HCT116 (cell line): ENCODE results near the gene HOXB7.

Experiments
- CEBPB ChIP-seq: IDR thresholded peaks from 2 replicates; pipeline ENCODE4 v1.6.1; 2012; ENCODE audit warnings: low read depth
- CTCF ChIP-seq, 3 experiments: fragments of 200-600 bp in 1 of 3; sonication (generic) in 1 of 3; IDR thresholded peaks in 2 of 3; conservative IDR thresholded peaks in 1 of 3; 2 replicates each; pipeline ENCODE4 v1.5.1; 2012 to 2017; ENCODE audit warnings: low read depth in 2 of 3, low read length in 2 of 3, antibody characterized with exemption in 1 of 3, borderline replicate concordance in 1 of 3, control low read depth in 1 of 3, mild to moderate bottlenecking in 1 of 3, mixed read lengths in 1 of 3, mixed run types in 1 of 3, moderate library complexity in 1 of 3; ENCODE audit not compliant: insufficient read depth in 1 of 3
- ELF1 ChIP-seq: IDR thresholded peaks from 2 replicates; pipeline ENCODE4 v1.6.1; 2012; ENCODE audit warnings: low read depth, borderline replicate concordance
- EZH2 ChIP-seq: fragments of 200-600 bp; sonication (generic); IDR thresholded peaks from 2 replicates; pipeline ENCODE4 v1.6.1; 2017; ENCODE audit warnings: antibody characterized with exemption, mixed run types
- JUND ChIP-seq: IDR thresholded peaks from 2 replicates; pipeline ENCODE4 v1.6.1; 2012
- POLR2A ChIP-seq: IDR thresholded peaks from 2 replicates; pipeline ENCODE4 v1.7.0; 2011; ENCODE audit warnings: borderline replicate concordance; ENCODE audit not compliant: insufficient read depth, insufficient read length; ENCODE audit errors: extremely low read depth
- POLR2AphosphoS5 ChIP-seq: IDR thresholded peaks from 2 replicates; pipeline ENCODE4 v1.6.1; 2011; ENCODE audit warnings: mild to moderate bottlenecking, low read depth, low read length, moderate library complexity
- RAD21 ChIP-seq: IDR thresholded peaks from 2 replicates; pipeline ENCODE4 v1.6.1; 2012; ENCODE audit warnings: low read depth, mild to moderate bottlenecking
- REST ChIP-seq: IDR thresholded peaks from 2 replicates; pipeline ENCODE4 v1.6.1; 2012; ENCODE audit warnings: low read depth
- TCF7L2 ChIP-seq: IDR thresholded peaks from 2 replicates; pipeline ENCODE4 v1.7.0; 2011; ENCODE audit warnings: borderline replicate concordance, inconsistent platforms; ENCODE audit not compliant: insufficient read depth, insufficient read length; ENCODE audit errors: extremely low read depth
- TF ChIP-seq, protein P1 (sequence below): IDR thresholded peaks from 2 replicates; pipeline ENCODE4 v1.6.1; 2012

DNA sequence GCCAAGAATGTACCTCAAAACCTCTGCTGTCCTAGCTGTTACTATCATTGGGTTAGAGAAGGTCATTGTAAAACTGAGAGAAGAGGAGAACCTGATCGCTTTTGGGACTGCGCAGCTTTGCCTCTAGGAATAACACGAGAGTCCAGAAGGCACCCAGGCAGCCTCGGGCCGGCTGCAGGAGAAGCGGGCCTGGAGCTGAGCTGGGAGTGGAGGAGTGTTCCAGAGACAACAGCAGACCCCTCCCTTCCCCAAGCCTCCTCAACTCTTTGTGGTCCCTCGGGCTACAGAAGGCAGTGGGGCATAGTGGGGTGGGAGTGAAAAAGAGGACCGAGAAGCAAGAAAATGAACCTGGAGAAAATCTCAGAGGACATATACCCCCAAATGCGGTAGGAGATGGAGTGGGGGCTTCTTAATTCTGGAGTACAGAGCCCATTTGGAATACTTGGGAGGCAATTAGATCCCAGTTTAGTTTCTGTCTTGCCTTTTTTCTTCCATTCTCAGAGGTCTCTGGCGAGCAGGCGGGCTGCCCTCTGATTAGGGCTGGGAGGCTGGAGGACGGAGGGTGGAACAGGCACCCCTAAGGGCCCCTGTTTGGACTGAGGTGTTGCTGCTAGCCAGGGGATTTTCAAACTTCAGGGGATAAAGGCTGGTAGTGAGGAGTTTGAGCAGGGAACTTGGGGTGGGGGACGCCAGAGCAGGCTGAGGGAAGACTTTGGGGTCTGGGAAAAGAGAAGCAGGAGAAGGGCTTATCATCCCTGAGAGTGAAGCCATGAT lies 52.6 kb downstream of the HOXB7 start:
- TF ChIP-seq ELF1, result no peak
- TF ChIP-seq POLR2AphosphoS5, result no peak
- no peak for TF ChIP-seq CTCF (IDR thresholded peaks at IDR 0.05 in 2 of 3, conservative IDR thresholded peaks at IDR 0.05 in 1 of 3; ENCODE audit: borderline replicate concordance in 1 of 3, insufficient read depth in 1 of 3, low read depth in 2 of 3, low read length in 2 of 3)
- no peak for TF ChIP-seq EZH2
- TF ChIP-seq RAD21, result no peak
- TF ChIP-seq REST, result no peak
- TF ChIP-seq, protein P1, sequence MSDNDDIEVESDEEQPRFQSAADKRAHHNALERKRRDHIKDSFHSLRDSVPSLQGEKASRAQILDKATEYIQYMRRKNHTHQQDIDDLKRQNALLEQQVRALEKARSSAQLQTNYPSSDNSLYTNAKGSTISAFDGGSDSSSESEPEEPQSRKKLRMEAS, result no peak
- no peak for TF ChIP-seq POLR2A
- no peak for TF ChIP-seq JUND
- TF ChIP-seq TCF7L2, result no peak
- TF ChIP-seq CEBPB, result no peak
